ENCODE measurements around the gene RAB6A.

The RAB6A gene

GRCh38 chr11:73652046-73652730 is 108.7 kb downstream of the RAB6A start:
- no peak for DNase-seq

- no peak for DNase-seq
Observed at GRCh38 chr11:73651661-73652045, 109.2 kb downstream of the RAB6A start.

DNA sequence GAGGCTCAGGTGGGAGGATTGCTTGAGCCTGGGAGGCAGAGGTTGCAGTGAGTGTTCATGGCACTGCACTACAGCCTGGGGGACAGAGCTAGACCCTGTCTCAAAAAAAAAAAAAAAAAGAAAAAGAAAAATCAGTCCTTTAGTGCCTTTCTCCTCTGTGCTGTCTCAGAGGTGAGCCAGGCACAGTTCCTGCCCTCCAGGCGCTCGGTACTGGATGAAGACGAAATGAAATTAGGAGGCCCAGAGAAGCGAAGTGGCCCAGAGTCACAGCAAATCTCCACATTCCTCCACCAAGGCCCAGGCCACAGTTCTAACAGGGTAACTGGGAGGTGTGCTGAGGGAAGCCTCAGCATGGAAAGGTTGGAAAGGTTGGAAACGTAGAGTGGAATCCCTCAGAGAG is 109.6 kb downstream of the RAB6A start:
- no peak for DNase-seq

GRCh38 chr11:73650400-73650799 is 110.5 kb downstream of the RAB6A start:
- DNase-seq = no peak

DNA sequence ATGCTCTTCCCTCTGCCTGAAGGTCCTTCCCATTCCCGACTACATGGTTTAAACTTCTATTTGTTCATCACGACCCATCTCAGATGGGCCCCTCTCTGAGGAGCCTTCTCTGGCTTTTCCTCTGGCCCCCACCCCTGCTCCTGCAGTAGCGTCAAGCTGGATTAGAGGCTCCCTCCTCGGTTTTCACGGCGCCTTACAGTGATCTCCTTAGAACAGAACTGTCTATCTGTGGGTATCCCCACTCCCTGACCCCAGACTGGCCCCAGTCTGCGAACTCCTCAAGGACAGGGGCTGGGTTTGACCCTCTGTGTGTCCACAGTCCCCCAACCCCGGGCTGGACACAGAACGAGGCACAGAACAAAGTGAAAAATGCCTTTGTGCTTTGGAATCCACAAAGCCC is 111.7 kb downstream of the RAB6A start:
- DNase-seq = no peak

- DNase-seq = no peak
Observed at GRCh38 chr11:73648571-73649046, 112.3 kb downstream of the RAB6A start.

DNA sequence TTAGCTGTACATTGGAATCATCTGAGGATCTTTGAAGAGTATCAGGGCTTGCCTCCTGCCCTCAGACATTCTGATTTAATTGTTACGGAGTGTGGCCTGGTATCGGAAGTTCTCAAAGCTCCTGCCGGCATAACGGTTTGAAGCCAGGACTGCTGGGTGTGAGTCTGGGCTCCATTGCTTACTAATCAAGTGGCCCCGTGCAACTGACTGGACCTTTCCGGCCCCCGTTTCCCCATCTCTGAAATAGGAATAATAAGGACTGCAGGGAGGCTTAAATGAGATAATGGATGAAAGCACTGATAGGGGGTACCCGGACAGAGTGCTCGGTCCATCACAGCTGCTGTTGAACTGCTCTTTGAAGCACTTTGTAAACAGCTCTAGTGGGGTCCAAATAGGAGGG is 112.8 kb downstream of the RAB6A start:
- DNase-seq = no peak

GRCh38 chr11:73647459-73648100 is 113.3 kb downstream of the RAB6A start:
- DNase-seq = peak; percentile 40

DNA sequence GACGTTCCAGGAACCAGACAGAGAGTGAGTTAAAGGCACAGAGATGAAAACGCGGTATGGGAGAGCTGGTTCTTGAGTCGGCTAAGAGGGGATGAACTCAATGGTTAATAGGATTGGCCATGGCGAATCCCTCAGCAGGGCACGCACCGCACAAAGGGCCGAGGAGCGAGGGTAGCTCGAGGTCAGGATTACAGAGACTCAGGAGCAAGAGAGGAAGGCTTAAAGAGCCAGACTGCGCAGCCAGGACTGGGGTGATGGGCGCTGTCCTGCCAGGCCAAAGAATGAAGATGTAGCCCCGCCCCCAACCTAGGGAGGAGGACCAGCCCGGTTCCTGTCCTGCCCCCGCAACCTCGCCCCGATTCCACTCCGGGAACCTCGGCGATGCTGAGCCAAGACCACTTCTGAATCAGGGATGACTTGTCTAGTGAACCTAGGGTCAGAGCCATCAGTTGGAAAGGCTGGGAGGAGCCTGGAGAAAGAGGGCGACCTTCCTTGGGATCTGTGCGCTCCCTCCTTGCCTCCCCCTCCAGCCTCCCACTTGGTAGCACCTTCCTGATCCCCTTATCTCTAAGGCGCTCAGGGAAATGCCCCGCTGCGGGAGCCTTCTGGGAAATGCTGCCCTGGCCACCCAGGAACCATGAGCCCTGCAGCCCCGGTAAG is 114.8 kb downstream of the RAB6A start, which contains the start of gene PLEKHB1:
PLEKHB1 (plus strand) TSS at position 610 of the 660 bp plus-strand sequence; CDS start at position 638, 28 bp downstream.
- no peak for DNase-seq

DNA sequence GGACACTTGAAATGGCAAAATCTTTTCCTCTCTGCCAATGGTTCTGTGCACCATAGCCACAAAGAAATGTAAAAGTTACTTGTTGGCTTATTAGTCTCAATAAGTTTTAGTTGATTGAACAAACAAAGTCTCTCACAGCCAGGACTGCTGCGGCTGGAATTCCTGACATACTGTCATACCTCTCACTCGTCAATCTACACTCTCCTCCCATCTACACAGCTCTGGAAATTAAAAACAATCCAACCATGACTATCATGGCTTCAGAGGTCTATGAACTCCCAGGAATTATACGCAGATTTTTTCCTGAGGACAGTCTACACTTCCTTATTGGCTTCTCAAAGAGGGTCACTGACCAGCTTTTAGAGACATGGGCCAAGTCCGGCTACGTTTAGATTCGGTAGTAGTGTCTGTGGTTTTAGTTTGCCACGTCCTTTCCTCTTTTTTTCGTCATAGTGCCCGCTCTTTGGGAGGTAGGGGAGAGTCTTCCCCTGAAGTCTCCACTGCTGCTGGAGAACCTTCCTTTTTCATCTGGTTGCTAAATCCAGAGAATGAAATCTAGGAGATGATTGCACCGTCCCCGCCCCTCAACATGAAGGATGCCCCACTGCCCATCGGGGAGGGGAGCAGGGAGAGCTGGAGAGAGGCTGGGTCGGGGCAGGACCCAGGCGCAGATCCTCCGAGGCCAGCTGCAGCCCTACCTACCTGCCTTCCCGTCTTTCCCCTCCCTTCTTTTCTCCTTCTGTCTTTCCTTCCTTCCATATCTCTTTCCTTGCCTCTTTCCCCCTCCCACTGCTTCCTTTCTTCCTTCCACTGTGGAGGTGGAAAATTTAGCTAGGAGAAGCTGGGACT is 115.5 kb downstream of the RAB6A start:
- DNase-seq = no peak

- no peak for DNase-seq
Observed at GRCh38 chr11:73641668-73642067, 119.2 kb downstream of the RAB6A start.

DNA sequence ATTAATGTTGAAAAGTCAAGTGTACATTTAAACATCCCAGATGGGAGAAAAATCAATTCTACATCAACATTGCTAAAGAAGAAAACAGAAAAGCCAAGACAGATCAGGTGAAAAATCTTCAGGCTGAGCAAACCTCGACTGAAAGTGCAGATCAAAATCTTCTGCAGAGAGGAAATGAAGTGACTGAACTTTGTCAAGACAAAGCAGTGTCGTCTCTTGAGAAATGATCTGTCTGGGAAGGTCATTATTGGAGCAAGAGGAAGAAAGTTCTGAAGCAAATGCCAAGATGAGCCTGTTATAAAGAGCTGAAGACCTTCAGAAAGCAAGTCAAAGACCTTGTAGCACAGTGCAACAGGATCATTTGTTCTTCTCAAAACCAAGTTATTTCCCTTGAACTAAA is 120.3 kb downstream of the RAB6A start:
- no peak for DNase-seq

- no peak for DNase-seq
Observed at GRCh38 chr11:73637012-73637411, 123.9 kb downstream of the RAB6A start.

DNA sequence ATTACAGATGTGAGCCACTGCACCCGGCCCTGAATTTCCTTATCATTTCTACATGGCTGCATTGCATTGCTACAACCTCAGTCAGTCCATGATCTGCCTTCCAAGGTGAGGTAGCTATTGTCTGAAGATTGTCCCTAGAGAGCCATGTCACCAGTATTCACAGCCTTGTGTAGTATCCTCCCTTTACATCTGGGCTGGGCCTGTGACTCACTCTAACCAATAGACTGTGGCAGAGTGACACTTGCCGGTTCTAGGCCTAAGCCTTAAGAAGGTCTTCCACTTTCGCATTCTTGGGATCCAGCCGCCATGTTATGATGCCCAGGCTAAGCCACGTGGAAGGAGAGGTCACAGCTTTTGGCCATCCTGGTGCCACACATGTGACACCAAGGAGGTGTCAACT is 124.6 kb downstream of the RAB6A start:
- DNase-seq = no peak

- DNase-seq = no peak
Observed at GRCh38 chr11:73635721-73636120, 125.2 kb downstream of the RAB6A start.

GRCh38 chr11:73633999-73634398 is 126.9 kb downstream of the RAB6A start:
- no peak for DNase-seq

DNA sequence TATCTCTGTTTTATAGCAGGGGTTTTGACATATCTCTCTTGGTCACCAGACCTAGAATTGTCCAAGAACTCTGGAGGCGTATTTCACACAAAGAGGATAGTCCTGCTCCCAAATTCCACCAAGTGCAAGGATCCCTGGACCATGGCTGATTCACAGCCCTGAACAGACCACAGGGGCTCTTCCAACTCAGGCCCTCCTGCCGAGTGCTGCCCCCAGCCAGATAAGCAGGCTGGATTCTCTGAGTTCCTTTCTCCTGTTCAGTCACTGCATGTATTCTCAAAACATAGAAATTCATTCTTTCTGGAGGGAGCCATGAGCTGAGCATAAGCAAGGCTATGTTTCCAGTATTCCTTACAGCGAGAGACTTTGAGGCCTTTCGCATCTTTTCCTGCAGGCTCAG is 127.9 kb downstream of the RAB6A start:
- DNase-seq = no peak

DNA sequence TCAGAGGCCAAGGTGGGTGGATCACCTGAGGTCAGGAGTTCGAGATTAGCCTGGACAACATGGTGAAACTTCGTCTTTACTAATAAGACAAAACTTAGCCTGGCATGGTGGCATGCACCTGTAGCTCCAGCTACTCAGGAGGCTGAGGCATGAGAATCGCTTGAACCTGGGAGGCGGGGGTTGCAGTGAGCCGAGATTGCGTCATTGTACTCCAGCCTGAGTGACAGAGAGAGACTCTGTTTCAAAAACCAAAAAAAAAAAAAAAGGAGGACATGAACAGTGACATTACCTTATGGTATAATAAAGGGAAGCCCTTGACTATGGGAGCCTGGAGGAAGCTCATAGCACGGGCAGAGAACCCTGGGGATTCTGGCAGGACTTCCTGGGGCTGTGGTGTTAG is 131.0 kb downstream of the RAB6A start:
- no peak for DNase-seq

- peak; percentile 41 for DNase-seq
Observed at GRCh38 chr11:73625696-73626318, 135.1 kb downstream of the RAB6A start.

Measured in NCI-H524 treated with DMSO at 0.1 percent for 48 hours (cell line).